Heart left ventricle (tissue), 16 donors: ENCODE measurements around the gene COL15A1. TPM values are rescaled to one million over a fixed set of nuclear protein-coding genes. Genes with fewer than 3 reads are reported as not detected.

ENCODE experiments used
- ATAC-seq, 4 donors: fragments of 200-7000 bp; cut with Tn5 transposase; one replicate each; pipeline ENCODE4 v1.9.1; 2020 to 2022; ENCODE audit warnings: moderate library complexity in 4 of 4, mild to moderate bottlenecking in 3 of 4, moderate number of reproducible peaks in 1 of 4
- DNase-seq, 5 donors: peaks; one replicate each; pipeline ENCODE4 v3.0.0-alpha.2; 2020
- H3K27ac ChIP-seq, 12 donors: fragments of 200-600 bp; sonication (generic) in 4 of 12; one replicate each; pipeline versions ENCODE4 v1.5.0 to v1.8.0; 2016 to 2022; ENCODE audit warnings: mild to moderate bottlenecking in 2 of 12
- H3K27me3 ChIP-seq, 9 donors: fragments of 200-600 bp; sonication (generic) in 2 of 9; one replicate each; pipeline versions ENCODE4 v1.5.1 to v1.8.0; 2016 to 2022; ENCODE audit warnings: mild to moderate bottlenecking in 3 of 9
- H3K36me3 ChIP-seq, 9 donors: fragments of 200-600 bp; sonication (generic) in 2 of 9; one replicate each; pipeline versions ENCODE4 v1.5.0 to v1.8.0; 2018 to 2022; ENCODE audit warnings: mild to moderate bottlenecking in 2 of 9
- H3K4me1 ChIP-seq, 12 donors: fragments of 200-600 bp; sonication (generic) in 4 of 12; one replicate each; pipeline versions ENCODE4 v1.5.0 to v1.8.0; 2016 to 2022; ENCODE audit warnings: mild to moderate bottlenecking in 3 of 12
- H3K4me3 ChIP-seq, 12 donors: fragments of 200-600 bp; sonication (generic) in 4 of 12; one replicate each; pipeline versions ENCODE4 v1.5.0 to v1.8.0; 2017 to 2022; ENCODE audit warnings: mild to moderate bottlenecking in 9 of 12, moderate library complexity in 4 of 12
- H3K9me3 ChIP-seq, 12 donors: fragments of 200-600 bp; sonication (generic) in 4 of 12; one replicate each; pipeline versions ENCODE4 v1.5.0 to v1.8.0; 2016 to 2022; ENCODE audit warnings: mild to moderate bottlenecking in 1 of 12
- CTCF ChIP-seq, 12 donors: fragments of 200-600 bp; sonication (generic) in 4 of 12; IDR thresholded peaks; one replicate each; pipeline versions ENCODE4 v1.5.0 to v1.8.0; 2018 to 2022; ENCODE audit warnings: antibody characterized with exemption in 12 of 12, mild to moderate bottlenecking in 5 of 12
- POLR2A ChIP-seq, 2 donors: fragments of 450-650 bp; IDR thresholded peaks; one replicate each; pipeline ENCODE4 v1.6.1; 2017; ENCODE audit warnings: antibody characterized with exemption in 2 of 2, mild to moderate bottlenecking in 2 of 2, moderate library complexity in 2 of 2
- WGBS, 4 donors: extraction: QIAGEN DNeasy Blood & Tissue Kit in 2 of 4; methylation state at CpG; one replicate each; pipeline versions ENCODE4 v1.1.5 to v1.1.7; 2013 to 2018; 5-methylcytosine and 5-hydroxymethylcytosine counted together
- intact Hi-C, 10 donors: fragments of 100-400 bp; cut with DNase I; formaldehyde crosslinking; loops; one replicate each; pipeline versions ENCODE4 v1.11.1 to v1.14.2; 2022
- polyA plus RNA-seq, 2 donors: library from polyadenylated mRNA; stranded (reverse); fragments of 200-250 nt; gene quantifications; one replicate each; pipeline ENCODE4 v1.2.3, GENCODE V29; 2013
- total RNA-seq, 9 donors: library from RNA; depleted of rRNA in 2 of 9; stranded (reverse); fragments of >200 nt in 2 of 9; fragmentation: NEBNext Ultra II Directional in 3 of 9; extraction: Animal tissue kit (Norgen Biotek cat#: 25700) in 3 of 9; gene quantifications; one replicate each; pipeline versions ENCODE4 v1.1.0 to v1.2.4, GENCODE V29; 2016 to 2023
- donor health status: ischemic (EF 13 %, LVEDD 7.1; RV severe dilation, severe dysfunction).
- donor health status: healthy with polysubstance abuse.
- donor health status: DM: no; HTN: yes; CAD: no.
- donor health status: DM: no; HTN: no; CAD: no.
- donor health status: ischemic (EF 25% LVEDD 6.9; RV normal size, moderate dysfunction).
- donor health status: ischemic (EF 25% LVEDD 5.7; RV mildly dilated, moderate dysfunction).
- donor health status: healthy.
- donor health status: DM: yes; HTN: yes; CAD: no.
- donor health status: ischemic (EF 35%, LVEDD 5.7; RV mildly dilated, moderate dysfunction).
- donor health status: nonischemic (EF 11% LVEDD 7.7; RV severe dilation, severe dysfunction).
- donor health status: DM: yes; HTN: yes; CAD: no.
- donor health status: PGD.
- donor health status: ischemic (EF 29% LVEDD 5.4; RV normal size, mild dysfunction).
- donor health status: nonischemic (EF 23%, LVEDD 6.1; RV moderate dilation, normal function).

Gene COL15A1
- total and polyA plus RNA-seq, 11 donors: 12.4 to 81.0 (median 38.8) TPM

DNA sequence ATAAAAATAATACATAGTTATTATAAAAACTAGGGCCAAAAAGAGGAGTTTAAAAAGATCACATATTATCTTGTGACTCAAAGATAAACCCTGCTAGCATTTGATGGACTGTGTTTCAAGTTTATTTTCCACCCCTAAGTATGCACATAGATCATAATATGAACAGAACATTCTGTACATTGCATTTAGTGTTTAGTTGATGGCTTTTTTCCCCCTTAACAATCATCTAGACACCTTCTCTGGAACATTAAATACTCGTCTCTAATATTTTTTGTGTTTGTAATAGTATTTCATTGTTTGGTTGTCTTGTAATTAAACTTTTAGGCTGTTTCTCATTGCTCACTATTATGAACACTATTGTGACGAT, 10.5 kb downstream of the COL15A1 start:
- H3K9me3 ChIP-seq: peaks cover 0 to 16% (median 5%) of the 10 kb centered on the region in 12 donors
- H3K4me3 ChIP-seq: no peak overlapping the region
- WGBS, 4 donors: 75 to 80% (median 77%) methylated on average over 2 of the region's 2 CpGs
- H3K27ac ChIP-seq: peak overlapping the region in 6 of 12 donors; percentile 14 to 73 (median 34)
- H3K36me3 ChIP-seq: peaks cover 0 to 6% (median 0%) of the 10 kb centered on the region in 9 donors
- ATAC-seq: no peak
- no peak for TF ChIP-seq CTCF (IDR thresholded peaks at IDR 0.05)
- no peak for TF ChIP-seq POLR2A (IDR thresholded peaks at IDR 0.05)
- H3K4me1 ChIP-seq: peaks cover 0 to 40% (median 7%) of the 10 kb centered on the region in 12 donors
- intact Hi-C loops: no loop called here
- no peaks in the 10 kb centered on the region for H3K27me3 ChIP-seq
- no peak for DNase-seq

DNA sequence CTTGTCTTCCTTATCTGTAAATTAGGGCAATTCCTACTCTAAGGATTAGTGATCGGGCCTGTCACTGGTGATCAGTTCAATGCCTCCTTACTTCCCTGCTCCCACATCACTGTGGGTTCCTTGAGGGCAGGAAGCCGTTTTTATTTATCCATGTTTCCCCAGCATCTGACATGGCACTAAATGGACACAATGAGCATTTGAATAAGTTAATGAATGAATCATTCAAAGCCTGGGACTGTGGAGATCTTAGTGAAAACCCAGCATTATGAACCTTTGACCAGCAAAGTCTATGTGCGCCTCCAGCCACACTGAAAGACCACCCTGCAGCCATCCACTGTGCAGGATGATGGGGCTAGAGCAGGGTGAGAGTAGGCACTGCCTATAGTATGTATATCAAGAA, 11.6 kb downstream of the COL15A1 start:
- H3K27me3 ChIP-seq: no peaks in the 10 kb centered on the region
- 77 to 90% (median 85%) methylated on average over 3 of the region's 3 CpGs for WGBS, 4 donors
- intact Hi-C loops: no loop called here
- peaks cover 0 to 46% (median 9%) of the 10 kb centered on the region in 12 donors for H3K4me1 ChIP-seq
- H3K27ac ChIP-seq: peak overlapping the region in 1 of 12 donors; percentile 48
- H3K9me3 ChIP-seq: peaks cover 0 to 16% (median 5%) of the 10 kb centered on the region in 12 donors
- H3K4me3 ChIP-seq: no peak overlapping the region
- no peak for DNase-seq
- no peaks in the 10 kb centered on the region for H3K36me3 ChIP-seq
- ATAC-seq: no peak
- TF ChIP-seq CTCF (IDR thresholded peaks at IDR 0.05) (no peak), POLR2A (IDR thresholded peaks at IDR 0.05) (no peak)

DNA sequence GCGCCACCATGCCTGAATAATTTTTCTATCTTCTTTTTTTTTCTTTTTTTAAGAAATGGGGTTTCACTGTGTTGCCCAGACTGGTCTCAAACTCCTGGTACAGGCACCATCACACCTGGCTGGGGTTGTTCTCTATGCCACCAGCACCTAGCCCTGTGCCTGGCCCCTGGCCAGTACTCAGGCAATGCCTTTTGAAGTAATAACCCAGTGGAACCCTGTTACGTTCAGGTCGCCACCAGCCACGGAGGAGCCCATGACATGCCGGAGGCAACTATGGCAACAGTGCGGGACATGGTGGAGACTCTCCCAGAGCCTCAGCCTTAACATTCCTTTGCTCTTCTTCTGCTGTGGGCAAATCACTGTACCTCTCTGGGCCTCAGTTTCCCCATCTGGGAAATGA, 14.1 kb downstream of the COL15A1 start:
- Histone ChIP-seq H3K27ac (peak overlapping the region in 11 of 12 donors; percentile 8 to 83 (median 44)), H3K27me3 (no peaks in the 10 kb centered on the region), H3K9me3 (peaks cover 0 to 16% (median 5%) of the 10 kb centered on the region in 12 donors), H3K36me3 (no peaks in the 10 kb centered on the region), H3K4me3 (peak overlapping the region in 1 of 12 donors; percentile 11), H3K4me1 (peaks cover 3 to 70% (median 30%) of the 10 kb centered on the region in 12 donors)
- TF ChIP-seq CTCF (IDR thresholded peaks at IDR 0.05) (no peak), POLR2A (IDR thresholded peaks at IDR 0.05) (no peak)
- intact Hi-C loops: no loop called here
- ATAC-seq (no peak), DNase-seq (no peak)
- 90 to 98% (median 93%) methylated on average over 6 of the region's 6 CpGs for WGBS, 4 donors

- Histone ChIP-seq H3K27me3 (no peaks in the 10 kb centered on the region), H3K4me1 (peaks cover 3 to 70% (median 34%) of the 10 kb centered on the region in 12 donors), H3K27ac (peak overlapping the region; percentile 3 to 83 (median 47)), H3K4me3 (peak overlapping the region in 2 of 12 donors; percentile 3 to 22), H3K9me3 (peaks cover 0 to 16% (median 5%) of the 10 kb centered on the region in 12 donors), H3K36me3 (no peaks in the 10 kb centered on the region)
- DNase-seq: peak in 1 of 5 donors; percentile 50
- TF ChIP-seq CTCF (IDR thresholded peaks at IDR 0.05) (no peak), POLR2A (IDR thresholded peaks at IDR 0.05) (no peak)
- intact Hi-C loops: no loop called here
- ATAC-seq: peak; percentile 68 to 81 (median 74)
- 58 to 70% (median 67%) methylated on average over 10 of the region's 10 CpGs for WGBS, 4 donors
These were observed 14.7 kb downstream of the COL15A1 start for GRCh38 chr9:98958271-98958984.
